ENCODE measurements around the gene PPP1CB.

DNA sequence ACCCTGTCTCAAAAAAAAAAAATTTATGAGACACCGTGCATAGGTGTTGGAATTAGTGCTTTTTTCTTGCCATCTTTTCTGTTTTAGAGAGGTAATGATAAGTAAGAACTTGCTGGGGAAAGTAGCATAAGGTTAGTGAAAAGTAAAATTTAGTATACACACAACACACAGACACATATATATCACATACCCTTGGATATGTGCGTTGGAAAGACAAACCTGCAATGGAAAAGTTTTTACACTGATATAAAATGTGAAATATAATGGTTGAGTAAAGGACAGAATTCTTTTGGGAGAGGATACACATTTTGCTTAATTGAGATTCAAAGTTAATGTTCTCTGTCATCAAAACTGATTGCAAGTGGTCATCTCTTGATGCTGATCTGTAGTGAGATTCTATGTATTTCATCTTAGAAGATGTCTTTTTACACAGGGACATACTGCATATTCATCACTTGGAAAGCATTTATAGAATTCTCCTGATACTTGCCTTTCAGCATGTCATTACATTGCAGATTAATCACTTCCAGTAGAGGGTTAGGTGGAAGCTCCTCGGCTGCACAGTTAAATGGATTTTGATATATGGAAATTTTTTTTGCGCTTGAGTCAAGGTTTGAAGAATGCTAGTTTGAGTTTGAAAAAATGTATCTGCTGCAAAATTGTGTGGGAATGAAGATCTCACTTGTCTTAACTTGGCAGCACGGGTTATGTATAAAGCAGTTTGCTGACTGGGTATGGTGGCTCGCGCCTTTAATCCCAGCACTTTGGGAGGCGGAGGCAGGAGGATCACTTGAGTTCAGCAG, 13.5 kb downstream of the PPP1CB start:
- TF ChIP-seq ZNF2 (tag by site-specific recombination; IDR thresholded peaks at IDR 0.05) (no peak), CTCF (tag by site-specific recombination; IDR thresholded peaks at IDR 0.05) (no peak), ZNF274 (IDR thresholded peaks at IDR 0.05; ENCODE audit: low read length) (no peak), ZNF274 (tag by site-specific recombination; IDR thresholded peaks at IDR 0.05; ENCODE audit: borderline replicate concordance) (no peak), MZF1 (tag by site-specific recombination; IDR thresholded peaks at IDR 0.05; ENCODE audit: borderline replicate concordance) (no peak), ZNF391 (tag by site-specific recombination; IDR thresholded peaks at IDR 0.05; ENCODE audit: borderline replicate concordance, low read depth) (no peak), KLF1 (tag by site-specific recombination; IDR thresholded peaks at IDR 0.05) (no peak), ZNF843 (tag by site-specific recombination; IDR thresholded peaks at IDR 0.05) (no peak), ATF2 (tag by site-specific recombination; IDR thresholded peaks at IDR 0.05; ENCODE audit: low read depth) (no peak), ZNF785 (tag by site-specific recombination; IDR thresholded peaks at IDR 0.05) (no peak)

All from HEK293 (cell line).